Esophagus squamous epithelium (tissue), 4 donors: ENCODE data around the gene CCR4.
"Not testable (repeated sequence)": the region's sequence is repeated elsewhere in the genome, so short reads cannot be mapped to it uniquely, and the experiment has no call there.

Experiments used
- POLR2A ChIP-seq, 4 donors: fragments of 450-650 bp; IDR thresholded peaks; one replicate each; pipeline ENCODE4 v1.6.1; 2017; ENCODE audit warnings: antibody characterized with exemption in 4 of 4, mild to moderate bottlenecking in 4 of 4, moderate library complexity in 3 of 4
- TF ChIP-seq, protein P1 (sequence below), 6 experiments: fragments of 450-650 bp in 4 of 6; fragments of 200-600 bp in 2 of 6; sonication (generic) in 2 of 6; IDR thresholded peaks; one replicate each; pipeline ENCODE4 v1.5.1; 2016 to 2019; ENCODE audit warnings: antibody characterized with exemption in 6 of 6, mild to moderate bottlenecking in 4 of 6, moderate library complexity in 4 of 6

DNA sequence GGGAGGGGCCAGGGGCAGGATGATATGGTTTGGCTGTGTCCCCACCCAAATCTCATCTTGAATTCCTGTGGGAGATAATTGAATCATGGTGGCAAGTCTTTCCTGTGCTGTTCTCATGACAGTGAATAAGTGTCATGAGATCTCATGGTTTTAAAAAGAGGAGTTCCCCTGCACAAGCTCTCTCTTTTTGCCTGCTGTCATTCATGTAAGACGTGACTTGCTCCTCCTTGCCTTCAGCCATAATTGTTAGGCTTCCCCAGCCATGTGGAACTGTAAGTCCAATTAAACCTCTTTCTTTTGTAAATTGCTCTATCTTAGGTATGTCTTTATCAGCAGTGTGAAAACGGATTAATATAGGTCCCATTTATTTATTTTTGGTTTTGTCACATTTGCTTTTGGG is 20.2 kb upstream of the CCR4 start:
- TF ChIP-seq POLR2A (IDR thresholded peaks at IDR 0.05), result not testable (repeated sequence)
- TF ChIP-seq, protein P1, sequence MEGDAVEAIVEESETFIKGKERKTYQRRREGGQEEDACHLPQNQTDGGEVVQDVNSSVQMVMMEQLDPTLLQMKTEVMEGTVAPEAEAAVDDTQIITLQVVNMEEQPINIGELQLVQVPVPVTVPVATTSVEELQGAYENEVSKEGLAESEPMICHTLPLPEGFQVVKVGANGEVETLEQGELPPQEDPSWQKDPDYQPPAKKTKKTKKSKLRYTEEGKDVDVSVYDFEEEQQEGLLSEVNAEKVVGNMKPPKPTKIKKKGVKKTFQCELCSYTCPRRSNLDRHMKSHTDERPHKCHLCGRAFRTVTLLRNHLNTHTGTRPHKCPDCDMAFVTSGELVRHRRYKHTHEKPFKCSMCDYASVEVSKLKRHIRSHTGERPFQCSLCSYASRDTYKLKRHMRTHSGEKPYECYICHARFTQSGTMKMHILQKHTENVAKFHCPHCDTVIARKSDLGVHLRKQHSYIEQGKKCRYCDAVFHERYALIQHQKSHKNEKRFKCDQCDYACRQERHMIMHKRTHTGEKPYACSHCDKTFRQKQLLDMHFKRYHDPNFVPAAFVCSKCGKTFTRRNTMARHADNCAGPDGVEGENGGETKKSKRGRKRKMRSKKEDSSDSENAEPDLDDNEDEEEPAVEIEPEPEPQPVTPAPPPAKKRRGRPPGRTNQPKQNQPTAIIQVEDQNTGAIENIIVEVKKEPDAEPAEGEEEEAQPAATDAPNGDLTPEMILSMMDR (IDR thresholded peaks at IDR 0.05), result not testable (repeated sequence)
